HG02571 (cell line): ENCODE measurements around the gene PARD6G.

Experiments
- ATAC-seq: cut with Tn5 transposase; IDR thresholded peaks from one replicate; pipeline ENCODE4 v1.9.1; 2021; ENCODE audit warnings: mild to moderate bottlenecking, moderate library complexity; ENCODE audit not compliant: unreplicated experiment

PARD6G gene

DNA sequence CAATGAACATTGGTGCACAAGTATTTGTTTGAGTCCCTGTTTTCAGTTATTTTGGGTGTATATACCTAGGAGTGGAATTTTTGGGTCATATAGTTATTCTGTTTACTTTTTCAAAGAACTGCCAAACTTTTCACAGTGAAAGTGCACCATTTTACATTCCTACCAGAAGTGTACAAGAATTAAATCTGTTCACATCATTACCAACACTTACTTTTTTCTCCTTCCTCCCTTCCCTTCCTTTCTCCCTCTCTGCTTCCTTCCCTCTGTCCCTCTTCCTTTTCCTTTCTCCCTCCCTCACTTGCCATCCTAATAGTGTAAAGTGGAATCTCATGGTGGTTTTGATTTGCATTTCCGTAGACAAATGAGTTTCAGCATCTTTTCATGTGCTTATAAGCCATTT lies 126.4 kb downstream of the PARD6G start:
- ATAC-seq = no peak

DNA sequence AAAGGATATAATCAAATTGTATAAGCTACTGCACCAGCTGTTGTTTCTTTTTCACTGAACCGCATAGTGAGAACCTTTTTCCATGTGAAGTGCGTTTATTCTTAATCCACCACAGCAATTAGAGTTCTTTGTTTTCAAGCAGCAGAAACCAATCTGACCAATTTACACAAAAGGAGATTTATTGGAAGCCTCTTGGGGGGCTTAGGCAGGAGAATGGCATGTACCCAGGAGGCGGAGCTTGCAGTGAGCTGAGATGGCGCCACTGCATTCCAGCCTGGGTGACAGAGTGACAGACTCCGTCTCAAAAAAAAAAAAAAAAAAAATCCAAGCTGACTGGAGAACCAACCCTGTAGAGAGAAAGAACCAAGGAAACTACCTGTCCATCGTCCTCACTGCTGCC lies 128.2 kb downstream of the PARD6G start:
- no peak for ATAC-seq

DNA sequence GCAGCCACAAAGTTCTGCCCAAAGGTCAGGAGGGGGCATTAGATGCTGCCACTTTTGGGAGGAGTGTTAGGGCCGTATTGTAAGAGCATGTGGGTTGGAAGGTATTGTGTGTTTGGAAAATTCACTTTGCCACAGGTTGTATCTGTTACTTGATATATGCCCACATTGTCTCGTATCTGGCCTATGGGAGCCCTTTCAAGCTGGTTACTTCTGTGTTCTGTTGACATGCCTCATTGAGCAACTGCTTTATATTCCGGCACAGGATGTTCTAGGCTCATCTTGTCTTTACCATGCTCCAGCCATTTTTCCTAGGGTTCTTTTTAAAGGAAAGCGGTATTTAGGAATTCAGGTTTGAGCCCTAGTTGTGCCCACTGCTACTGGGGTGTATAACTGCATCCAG lies 132.3 kb downstream of the PARD6G start:
- no peak for ATAC-seq

DNA sequence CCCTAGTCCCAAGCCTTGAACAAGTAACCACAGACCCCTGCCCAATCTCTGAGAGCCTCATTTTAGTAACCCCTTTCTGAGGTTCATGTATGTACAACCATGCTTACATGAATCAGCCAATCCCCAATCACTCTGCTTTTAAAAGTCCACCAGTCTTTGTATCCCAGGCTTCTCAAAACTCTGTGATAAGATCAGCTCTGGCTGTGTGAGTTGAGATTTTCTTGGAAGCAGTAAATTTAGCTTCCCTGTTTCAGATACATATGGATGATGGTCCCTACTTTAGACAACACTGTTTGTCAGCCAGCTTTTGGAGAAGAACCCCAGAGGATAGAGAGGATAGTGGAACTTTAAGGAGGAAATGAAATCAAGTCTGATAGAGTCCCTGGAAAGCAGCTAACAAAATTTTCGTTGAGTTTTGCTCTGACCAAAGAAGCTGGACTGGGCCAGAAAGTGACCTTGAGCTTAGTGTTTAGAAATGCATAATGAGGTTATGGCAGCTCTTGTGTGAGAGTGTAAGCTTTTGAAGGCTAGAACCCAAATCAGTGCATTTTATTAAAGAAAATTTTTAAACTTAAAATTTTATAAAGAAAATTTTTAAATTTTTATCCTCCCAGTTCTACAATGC lies 134.6 kb downstream of the PARD6G start:
- no peak for ATAC-seq

DNA sequence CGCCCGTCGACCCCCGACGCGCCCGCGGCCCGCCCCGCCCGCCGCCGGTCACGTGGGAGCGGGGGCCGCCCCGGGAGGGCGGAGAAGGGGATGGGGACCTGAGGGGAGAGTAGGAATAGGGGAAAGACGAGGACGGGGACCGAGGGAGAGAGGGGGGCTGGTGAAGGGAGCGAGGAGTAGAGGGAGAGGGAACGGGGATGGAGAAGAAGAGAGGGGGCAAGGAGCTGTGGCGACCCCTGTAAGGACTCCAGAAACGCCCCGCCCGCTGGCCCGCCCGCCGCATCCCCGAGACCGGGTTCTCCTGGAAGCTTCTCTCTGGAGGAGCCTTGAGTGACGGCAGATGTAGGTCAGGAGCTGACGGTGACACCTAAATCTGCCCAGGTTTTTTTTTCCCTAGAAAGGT lies 137.6 kb downstream of the PARD6G start:
- ATAC-seq = peak; percentile 40

DNA sequence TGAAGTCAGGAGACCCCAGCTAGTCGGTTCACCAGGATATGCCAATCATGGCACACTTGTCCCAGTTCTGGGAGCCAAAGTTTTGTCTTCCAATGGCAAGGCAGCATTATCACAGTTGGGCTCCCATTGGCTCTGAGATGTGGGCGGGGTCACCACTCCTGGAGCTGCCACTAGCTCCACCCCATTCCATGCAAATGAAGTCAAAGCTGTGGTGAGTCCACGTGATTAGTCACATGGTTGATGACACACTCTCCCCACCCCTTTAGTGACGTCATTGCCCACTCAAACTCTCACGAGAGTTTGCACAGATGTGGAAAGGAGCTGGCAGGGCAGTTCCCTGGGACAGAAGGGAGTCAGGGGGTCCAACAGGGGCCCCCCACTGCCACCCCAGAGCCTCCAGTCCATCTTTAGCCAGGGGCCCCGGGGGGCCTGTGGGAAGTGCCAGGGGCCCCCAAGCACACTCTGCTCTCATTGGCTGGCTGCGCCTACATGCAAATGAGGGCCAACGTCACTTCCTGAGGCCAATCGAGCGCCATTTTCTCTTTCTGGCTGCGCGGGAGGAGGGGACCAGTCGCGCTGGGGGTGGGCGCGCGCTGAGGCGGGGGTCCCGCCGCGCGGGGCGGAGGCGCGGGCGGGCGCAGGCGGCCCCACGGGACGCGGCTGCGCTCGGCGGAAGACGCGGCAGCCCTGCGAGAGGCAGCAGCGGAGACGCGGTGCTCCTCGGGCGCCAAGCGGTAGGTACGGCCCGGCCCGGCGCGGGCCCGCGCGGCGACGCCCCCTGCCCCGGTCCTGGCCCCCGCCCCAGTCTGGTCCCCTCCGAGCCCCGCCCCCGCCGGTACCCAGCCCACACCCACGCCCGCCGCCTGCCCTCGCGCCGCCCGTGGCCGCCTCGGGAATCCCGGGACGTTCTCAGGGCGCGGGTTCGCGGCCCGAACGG lies 138.3 kb downstream of the PARD6G start, which contains the start of gene ADNP2:
Gene ADNP2 (plus strand): TSS at position 524 of the 937 bp plus-strand sequence. CDS start 8,281 bp downstream, outside the sequence.
- peak; percentile 56 for ATAC-seq

DNA sequence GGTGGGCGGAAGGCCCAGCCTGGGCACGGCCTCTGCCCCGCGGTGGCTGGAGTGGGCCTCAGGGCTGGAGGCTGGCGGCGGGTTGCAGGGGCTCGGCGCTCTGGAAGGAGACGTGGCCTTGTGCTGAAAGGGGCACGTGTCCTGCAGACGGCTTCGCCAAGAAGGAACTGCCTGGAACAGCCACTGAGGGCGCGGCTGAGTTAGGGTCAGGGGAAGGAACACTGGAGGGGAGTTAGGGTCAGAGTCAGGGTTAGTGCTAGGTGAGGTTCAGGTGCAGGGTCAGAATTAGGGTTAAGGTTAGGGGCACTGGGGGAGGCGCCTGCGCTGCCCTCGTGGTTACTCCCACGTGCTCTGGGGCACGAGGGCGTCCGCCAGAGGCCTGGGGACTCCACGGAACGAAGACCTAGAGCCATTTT lies 139.2 kb downstream of the PARD6G start:
- ATAC-seq = no peak

DNA sequence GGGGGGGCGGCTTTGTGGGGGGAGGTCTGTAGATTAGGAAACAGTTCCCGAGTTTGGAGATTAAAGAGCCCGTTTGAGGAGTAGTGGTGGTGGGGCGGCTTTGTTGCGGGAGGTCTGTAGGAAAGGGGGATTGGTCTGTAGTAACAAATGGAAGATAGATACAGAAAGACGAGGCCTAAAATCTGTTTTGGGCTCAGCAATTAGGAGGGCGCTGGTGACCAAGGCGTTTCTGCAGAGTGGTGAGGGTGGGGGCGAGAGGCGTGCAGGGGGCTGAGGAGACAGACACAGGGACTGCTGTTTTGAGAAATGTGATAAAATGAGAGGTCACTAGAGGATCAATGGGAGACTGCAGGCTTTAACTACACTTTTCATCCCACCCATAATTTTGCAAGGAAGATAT lies 139.9 kb downstream of the PARD6G start:
- ATAC-seq = no peak
